ENCODE measurements around the gene HSPA12A.

GRCh38 chr10:116637830-116638229, 104.5 kb downstream of the HSPA12A start:
- TF ChIP-seq EZH2phosphoT487 (IDR thresholded peaks at IDR 0.05; ENCODE audit: borderline replicate concordance, low read length) (no peak), CTCF (IDR thresholded peaks at IDR 0.05; ENCODE audit: low read depth, low read length, poor library complexity, severe bottlenecking) (no peak)

All from DOHH2 (cell line).